NCI-H2029 (cell line): ENCODE data around the gene POP4.

ENCODE experiments used
- DNase-seq: peaks from one replicate; lab custom pipeline; 2025; lab: John Stamatoyannopoulos, UW

Gene POP4

GRCh38 chr19:29663861-29664752 is 58.0 kb downstream of the POP4 start:
- no peak for DNase-seq

GRCh38 chr19:29664753-29665214 is 58.7 kb downstream of the POP4 start:
- no peak for DNase-seq

DNA sequence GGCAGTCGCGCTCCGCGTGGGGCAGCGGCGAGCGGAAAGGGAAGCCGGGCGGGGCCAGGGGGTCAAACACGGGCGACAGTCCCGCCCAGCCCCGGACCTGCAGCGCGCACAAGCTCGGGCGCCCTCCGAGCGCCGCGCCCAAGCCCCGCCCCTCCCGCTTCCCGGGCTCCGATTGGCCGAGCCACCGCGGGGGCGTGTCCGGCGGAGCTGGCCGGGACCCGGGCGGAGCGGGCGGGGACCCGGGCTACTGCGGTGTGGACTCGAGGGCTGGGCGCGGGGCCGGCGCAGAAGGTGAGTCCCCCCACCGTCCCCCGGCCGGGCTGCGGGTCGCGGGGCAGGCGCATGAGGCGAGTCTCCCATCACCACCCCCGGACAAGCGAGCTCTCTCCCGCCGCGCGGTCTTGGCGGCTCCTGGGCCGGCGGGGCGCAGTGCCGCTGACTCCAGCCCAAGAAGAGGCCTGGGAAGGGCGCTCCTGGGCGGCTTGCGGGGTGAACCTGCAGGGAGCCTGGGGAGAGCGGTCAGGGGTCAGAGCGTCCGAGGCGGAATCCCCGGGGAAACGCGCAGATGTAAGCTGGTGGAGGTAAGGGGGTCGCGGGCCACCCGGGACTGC is 59.2 kb downstream of the POP4 start, which contains the start of gene PLEKHF1:
Gene PLEKHF1, plus strand, starts transcription at position 247 of the 611 bp plus-strand sequence. CDS start 8,379 bp downstream, outside the sequence.
- peak; percentile 44 for DNase-seq

- DNase-seq = no peak
Measured at GRCh38 chr19:29665826-29666577, 59.9 kb downstream of the POP4 start.
